ENCODE measurements around the gene KXD1.

KXD1 gene

DNA sequence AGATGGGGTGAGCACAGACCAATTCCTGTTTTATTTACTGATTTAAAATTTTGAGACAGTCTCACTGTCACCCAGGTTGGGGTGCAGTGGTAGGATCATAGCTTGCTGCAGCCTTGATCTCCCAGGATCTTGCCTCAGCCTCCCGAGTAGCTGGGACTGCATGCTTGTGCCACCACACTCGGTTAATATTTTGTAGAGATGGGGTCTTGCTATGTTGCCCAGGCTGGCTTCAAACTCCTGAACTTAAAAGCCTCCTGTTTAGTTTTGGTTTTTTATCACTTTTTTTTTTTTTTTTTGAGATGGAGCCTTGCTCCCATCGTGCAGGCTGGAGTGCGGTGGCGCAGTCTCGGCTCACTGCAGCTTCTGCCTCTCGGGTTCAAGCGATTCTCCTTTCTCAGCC lies 18.7 kb downstream of the KXD1 start:
- TF ChIP-seq, protein P1, sequence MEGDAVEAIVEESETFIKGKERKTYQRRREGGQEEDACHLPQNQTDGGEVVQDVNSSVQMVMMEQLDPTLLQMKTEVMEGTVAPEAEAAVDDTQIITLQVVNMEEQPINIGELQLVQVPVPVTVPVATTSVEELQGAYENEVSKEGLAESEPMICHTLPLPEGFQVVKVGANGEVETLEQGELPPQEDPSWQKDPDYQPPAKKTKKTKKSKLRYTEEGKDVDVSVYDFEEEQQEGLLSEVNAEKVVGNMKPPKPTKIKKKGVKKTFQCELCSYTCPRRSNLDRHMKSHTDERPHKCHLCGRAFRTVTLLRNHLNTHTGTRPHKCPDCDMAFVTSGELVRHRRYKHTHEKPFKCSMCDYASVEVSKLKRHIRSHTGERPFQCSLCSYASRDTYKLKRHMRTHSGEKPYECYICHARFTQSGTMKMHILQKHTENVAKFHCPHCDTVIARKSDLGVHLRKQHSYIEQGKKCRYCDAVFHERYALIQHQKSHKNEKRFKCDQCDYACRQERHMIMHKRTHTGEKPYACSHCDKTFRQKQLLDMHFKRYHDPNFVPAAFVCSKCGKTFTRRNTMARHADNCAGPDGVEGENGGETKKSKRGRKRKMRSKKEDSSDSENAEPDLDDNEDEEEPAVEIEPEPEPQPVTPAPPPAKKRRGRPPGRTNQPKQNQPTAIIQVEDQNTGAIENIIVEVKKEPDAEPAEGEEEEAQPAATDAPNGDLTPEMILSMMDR (IDR thresholded peaks at IDR 0.05) = no peak

- TF ChIP-seq, protein P1 (IDR thresholded peaks at IDR 0.05) = no peak
Measured at GRCh38 chr19:18577365-18577914, 19.8 kb downstream of the KXD1 start.

DNA sequence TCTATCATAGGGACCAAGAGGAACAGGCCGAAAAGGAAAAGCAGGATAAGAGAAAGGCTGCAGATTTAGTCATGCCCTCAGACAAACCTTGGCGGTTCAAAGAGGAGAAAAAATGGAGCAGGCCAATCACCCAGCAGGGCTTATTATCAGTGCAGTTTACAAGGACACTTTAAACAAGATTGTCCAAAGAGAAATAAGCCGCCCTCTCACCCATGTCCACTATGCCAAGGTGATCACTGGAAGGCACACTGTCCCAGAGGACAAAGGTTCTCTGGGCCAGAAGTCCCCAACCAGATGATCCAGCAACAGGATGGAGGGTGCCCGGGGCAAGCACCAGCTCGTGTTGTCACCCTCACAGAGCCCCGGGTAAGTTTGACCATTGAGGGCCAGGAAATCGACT lies 22.6 kb downstream of the KXD1 start:
- TF ChIP-seq, protein P1 (IDR thresholded peaks at IDR 0.05) = no peak

GRCh38 chr19:18586306-18586705 lies 28.6 kb downstream of the KXD1 start:
- TF ChIP-seq, protein P1 (IDR thresholded peaks at IDR 0.05) = no peak

GRCh38 chr19:18587561-18587960 lies 29.9 kb downstream of the KXD1 start:
- TF ChIP-seq, protein P1 (IDR thresholded peaks at IDR 0.05) = no peak

DNA sequence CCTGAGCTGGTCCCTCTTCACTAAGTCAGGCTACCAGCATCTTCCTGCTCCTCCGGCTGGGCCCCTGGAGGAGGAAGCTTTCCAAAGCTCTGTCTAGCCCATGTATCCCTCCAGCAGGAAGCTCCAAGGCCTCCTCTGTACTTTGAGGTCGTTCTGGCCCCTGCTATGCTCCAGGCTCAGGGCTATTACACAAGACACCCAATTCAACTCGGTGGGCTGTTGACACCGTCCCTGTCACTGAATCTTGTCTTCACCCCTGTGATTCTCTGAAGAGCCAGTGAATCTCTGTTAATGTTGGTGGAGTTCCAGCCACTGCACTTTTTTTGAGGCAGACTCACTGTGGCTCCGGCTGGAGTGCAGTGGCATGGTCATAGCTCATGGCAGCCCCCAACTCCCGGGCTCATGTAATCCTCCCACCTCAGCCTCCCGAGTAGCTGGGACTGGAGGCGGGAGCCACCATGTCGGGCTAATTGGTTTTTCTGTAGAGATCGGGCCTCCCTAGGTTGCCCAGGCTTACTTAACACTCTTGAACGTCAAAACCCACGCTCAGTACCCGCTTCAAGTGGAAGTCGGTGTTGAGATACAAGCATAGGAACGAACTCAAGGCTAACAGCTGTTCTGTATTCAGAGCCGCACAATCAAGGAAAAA lies 30.4 kb downstream of the KXD1 start:
- TF ChIP-seq, protein P1 (IDR thresholded peaks at IDR 0.05) = no peak

- TF ChIP-seq, protein P1 (IDR thresholded peaks at IDR 0.05) = peak; percentile 96
Measured at GRCh38 chr19:18588611-18589379, 31.1 kb downstream of the KXD1 start, which contains the start of gene REX1BD. REX1BD (plus strand) TSS chr19:18588798; CDS start chr19:18588802, 4 bp downstream.

Measured in LNCAP (cell line).